OCI-LY7 (cell line): ENCODE results near the gene PNCK.

Experiments
- EZH2phosphoT487 ChIP-seq: fragments of 200-600 bp; sonication (generic); IDR thresholded peaks from 2 replicates; pipeline ENCODE4 v1.6.1; 2018; ENCODE audit warnings: low read depth, borderline replicate concordance, mild to moderate bottlenecking, mixed run types, antibody characterized with exemption, low read length, moderate library complexity, mixed read lengths
- TF ChIP-seq, protein P1 (sequence below): fragments of 200-600 bp; sonication (generic); conservative IDR thresholded peaks from 2 replicates; pipeline ENCODE4 v1.5.1; 2014; ENCODE audit warnings: mild to moderate bottlenecking, antibody characterized with exemption, low read length, moderate library complexity, mixed read lengths

DNA sequence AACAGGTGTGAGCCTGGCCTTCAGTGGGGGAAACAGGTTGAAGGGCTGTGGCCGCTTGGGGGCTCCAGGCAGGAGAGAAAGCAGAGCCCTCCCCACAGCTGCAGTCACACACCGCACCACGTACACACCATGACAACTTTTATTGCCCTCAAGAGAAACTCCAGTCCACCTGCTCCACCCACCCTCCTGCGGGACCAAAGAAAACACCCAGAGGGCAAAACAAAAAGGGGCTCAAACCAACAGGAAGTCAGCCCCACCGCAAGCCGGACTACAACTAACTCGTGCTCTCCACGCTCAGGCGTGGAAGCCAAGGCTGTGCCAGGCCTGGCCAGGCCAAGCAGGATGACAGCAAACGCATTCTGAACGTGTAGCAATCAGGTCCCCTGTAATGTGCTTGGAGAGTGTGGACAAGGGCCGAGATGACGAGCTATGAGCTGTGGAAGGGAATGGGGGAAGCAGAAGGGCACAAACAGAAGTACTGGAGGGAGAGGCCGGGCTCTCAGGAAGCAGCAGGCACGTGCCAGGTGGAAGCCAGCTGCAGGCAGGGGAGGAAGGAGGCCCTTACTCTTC is 26.8 kb upstream of the PNCK start:
- TF ChIP-seq, protein P1, sequence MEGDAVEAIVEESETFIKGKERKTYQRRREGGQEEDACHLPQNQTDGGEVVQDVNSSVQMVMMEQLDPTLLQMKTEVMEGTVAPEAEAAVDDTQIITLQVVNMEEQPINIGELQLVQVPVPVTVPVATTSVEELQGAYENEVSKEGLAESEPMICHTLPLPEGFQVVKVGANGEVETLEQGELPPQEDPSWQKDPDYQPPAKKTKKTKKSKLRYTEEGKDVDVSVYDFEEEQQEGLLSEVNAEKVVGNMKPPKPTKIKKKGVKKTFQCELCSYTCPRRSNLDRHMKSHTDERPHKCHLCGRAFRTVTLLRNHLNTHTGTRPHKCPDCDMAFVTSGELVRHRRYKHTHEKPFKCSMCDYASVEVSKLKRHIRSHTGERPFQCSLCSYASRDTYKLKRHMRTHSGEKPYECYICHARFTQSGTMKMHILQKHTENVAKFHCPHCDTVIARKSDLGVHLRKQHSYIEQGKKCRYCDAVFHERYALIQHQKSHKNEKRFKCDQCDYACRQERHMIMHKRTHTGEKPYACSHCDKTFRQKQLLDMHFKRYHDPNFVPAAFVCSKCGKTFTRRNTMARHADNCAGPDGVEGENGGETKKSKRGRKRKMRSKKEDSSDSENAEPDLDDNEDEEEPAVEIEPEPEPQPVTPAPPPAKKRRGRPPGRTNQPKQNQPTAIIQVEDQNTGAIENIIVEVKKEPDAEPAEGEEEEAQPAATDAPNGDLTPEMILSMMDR = no peak
- no peak for TF ChIP-seq EZH2phosphoT487
